NCI-H345 (cell line): ENCODE measurements around the gene STRA8.
"Not testable (repeated sequence)": the region's sequence is repeated elsewhere in the genome, so short reads cannot be mapped to it uniquely, and the experiment has no call there.

Experiments used
- DNase-seq: peaks from one replicate; lab custom pipeline; 2025; lab: John Stamatoyannopoulos, UW

The STRA8 gene

DNA sequence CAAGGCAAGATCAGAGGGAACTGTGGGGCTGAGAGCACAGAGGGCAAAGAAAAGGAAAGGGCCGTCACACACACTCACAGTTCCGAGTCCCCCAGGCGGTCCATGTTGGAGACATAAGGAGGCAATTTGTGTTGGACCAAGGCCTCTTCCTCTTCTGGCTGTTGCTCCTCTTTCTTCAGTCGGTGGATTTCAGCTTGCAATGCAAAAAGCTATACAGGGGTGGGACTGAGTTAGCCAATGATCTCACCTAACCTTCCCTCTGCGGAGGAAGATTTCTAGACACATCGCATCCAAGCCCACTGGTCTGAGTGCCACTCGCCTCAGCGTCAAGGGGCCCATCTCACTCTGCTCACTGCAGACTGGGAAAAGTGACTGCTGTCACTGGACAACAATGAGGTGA, 27.8 kb upstream of the STRA8 start:
- DNase-seq: no peak

DNA sequence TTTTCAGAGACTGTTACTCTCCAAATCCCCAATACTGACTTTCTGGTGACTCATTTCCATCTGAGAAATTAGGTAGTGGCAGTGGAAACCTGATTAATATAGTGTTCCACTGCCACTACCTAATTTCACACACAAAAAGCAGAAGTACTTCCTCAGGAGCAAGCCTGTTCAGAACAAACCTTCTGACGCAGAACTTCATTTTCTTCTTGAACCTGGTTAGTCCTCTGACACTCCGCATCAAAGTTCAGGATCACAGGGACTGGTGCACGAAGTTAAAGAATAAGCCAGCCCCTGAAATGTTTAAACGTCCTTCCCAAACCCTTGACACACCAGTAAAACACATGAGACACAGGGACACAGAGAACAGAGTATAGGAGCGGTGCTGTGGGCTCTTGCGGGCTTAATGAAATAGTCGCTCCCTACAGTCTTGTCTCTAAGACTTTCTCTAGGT, 26.7 kb upstream of the STRA8 start:
- DNase-seq: no peak

DNA sequence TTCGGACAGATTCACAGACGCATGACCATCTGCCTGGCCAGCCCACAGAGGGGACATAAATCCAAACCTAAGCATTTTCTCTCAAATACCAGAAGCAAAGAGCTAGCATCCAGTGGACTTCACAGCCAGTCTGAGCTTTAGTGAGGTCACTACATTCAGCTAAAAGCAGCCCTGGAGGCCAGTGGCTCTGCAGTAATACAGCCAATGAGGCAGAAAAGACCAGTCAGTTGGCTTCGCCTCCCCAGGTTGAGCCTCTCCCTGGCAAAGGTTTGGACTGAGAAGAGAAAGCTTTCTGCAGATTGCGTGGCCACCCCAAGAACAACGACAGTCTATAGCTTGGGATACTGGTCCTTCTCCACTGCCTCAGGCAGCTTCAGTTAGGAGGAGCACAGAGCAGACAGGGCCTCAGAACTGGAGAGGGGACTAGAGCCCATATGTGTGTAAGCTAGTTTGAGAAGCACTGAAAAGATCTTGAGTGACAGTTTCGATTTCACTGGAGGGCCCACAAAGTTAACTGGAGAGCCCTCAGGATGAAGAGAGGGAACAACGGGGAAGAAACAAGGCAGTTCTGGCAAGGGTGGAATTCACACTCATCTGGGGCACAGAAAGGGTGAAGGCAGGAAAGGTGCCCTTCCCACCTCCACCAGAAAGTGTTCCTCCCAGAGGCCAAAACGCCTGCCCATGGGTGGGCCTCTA, 26.1 kb upstream of the STRA8 start:
- DNase-seq: no peak

DNA sequence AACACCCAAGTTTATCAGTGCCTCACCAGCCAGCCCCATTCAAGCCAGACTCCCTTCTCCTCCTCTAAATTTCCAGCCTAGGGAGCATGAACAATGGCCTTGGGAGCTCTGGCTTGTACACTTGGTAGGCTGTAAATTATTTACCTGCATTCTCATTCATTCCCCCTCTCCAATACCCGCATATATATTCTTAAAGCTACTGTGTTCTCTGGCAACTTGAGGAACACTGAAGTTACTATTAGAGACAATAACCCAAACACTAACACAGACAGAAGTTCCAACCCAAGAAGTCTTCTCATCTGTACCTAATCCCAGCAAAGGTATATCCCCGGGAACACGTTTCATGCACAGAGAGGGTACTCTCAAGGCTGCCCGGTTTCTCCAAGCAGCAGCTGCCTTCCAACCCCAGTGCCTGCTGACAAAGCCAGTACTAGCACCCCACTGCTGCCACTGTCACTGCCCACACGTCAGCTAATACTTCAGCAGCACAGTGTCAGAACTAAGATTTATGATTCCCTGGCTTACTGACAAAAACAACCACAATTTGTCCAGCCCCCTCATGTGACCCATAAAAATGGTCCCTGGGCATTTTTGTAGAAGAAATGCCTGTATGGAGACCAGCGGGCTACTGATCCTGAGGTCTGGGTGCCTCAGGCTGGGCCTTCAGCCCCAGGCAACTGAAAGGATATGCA, 25.4 kb upstream of the STRA8 start:
- DNase-seq: no peak

DNA sequence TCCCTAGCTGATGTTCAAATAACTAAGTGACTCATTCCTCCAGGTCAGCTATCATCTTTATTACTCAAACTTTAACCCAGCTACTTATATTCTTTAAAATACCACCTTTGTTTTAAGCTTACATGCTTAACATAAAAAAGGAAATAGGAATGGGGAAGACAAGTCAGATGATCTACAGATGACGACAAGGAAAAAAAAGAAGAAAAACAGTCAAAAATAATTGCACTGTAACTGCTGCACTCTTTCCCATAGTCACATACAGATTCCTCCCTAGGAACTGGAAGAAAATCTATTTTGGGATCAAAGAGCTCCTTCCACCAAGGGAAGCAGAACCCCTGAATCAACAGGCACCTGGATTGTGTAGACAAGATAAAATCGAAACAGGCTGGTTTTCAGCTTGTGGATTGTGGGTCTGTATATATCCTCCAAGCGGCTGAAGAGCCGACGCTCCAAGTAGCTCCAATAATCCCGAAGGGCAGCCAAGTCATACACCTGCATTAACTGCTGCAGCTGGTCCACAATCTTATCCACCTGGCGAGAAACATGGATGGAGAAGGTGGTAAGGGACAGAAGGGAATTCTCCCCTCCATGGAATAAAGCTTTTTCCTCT, 24.3 kb upstream of the STRA8 start:
- no peak for DNase-seq

DNA sequence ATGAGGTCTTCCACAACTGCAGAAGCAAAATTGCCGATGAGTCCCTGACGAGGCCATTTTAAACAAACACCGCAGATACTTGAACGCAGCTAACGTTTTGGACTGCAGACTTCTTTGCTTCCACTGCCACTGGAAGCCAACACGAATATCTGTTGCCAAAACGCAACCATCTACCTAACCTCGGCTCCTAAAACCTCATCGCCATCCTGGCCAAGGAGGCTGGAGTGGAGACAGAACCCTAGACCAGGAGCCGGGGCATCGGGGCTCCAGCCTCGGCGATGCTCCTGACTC, 22.8 kb upstream of the STRA8 start:
- peak; percentile 50 for DNase-seq

DNA sequence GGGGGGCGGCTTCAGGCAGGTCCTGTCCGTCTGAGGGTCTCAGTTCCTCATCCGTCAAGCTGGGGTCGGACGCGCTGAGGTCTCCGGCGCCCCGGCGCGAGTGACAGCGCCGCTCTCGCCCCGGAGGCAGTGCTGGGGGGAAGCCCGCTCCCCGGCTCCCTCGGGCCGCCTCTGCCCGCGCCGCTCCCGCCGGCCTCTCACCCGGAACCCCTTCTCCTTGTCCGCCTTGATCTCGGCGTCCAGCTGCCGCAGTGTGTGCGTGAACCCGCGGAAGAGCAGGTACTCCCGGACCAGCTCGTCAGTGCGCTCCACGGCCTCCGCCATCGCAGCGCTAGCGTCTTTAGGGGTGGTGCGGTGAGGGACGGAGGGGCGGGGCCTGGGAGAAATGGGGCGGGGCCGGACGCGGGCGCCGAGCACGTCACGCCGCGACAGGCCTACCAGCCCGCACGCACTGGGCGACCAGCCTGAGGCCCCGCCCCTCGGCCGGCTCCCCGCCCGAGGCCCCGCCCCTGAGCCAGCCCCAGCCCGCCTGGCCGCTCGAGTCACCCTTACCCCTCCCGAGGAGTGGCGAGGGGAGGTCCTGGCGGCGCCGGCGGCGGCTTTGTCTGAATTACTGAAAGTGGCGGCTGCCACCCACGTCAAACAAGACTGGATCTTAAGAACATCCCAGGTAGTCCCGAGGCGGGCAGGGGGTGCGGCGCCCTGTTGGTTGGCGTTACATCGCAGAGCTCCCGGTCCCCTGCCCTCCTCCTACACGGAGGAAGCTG, 22.3 kb upstream of the STRA8 start, which contains the start of gene WDR91:
TSS of gene WDR91 (minus strand) at position 348 of the 767 bp plus-strand sequence. CDS start at position 324, 24 bp downstream.
- DNase-seq: peak; percentile 91

DNA sequence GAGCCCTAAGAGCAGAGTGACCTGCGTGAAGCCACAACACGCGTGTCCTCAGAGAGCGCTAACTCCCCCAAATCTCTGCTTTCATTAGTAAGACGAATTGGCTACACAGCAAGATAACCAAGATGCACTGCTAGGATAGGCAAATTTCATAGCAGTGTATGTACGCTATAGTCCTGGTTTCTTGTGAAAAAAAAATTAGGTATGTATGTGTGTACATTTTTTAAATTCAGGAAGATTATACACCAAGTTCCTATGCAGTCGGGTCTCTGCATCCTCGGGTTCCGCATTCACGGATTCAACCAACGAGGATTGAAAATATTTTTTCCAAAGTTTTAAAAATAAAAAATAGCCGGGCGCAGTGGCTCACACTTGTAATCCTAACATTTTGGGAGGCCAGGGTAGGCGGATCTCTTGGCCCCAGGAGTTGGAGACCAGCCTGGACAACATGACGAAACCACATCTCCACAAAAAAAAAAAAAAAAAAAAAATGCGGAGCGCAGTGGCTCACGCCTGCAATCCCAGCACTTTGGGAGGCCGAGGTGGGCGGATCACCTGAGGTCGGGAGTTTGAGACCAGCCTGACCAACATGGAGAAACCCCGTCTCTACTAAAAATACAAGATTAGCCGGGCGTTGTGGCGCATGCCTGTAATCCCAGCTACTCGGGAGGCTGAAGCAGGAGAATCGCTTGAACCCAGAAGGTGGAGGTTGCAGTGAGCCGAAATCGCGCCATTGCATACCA, 21.5 kb upstream of the STRA8 start:
- not testable (repeated sequence) for DNase-seq

DNA sequence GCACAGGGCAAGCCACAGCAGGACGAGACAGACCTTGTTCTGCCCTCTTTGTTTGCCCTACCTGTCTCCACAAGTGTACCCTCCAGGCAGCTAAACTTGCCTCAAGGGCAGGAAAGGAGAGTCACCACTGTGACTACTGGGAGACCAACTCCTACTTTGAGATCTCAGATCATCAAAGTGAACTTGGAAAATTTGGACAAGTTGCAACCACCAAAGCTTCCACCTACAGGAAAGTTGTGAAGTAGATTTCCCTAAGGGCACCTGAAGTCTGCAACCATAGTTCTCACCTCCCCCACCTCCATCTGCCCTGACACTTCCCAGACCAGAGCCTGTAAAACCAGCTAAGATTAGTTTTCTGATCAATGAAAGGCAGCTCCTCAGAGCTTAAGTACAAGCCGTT, 19.8 kb upstream of the STRA8 start:
- no peak for DNase-seq

DNA sequence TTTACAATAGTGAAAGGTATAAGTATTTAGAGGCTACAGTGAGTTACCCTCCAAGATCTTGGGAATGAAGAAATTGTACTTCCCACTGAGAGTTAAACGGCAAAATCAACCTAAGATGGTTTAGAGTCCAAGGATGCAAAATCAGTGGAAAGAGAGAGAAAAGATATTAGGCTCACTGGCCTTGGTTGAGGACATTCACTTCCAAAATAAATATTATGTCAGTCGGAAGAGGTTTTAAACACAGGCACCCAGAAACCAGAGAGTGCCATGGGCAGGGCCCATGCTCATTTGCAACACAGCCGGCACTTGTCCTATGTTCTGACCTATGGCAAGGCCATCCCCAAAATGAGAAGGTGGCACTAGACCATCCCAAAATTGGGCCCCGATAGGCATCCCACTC, 18.5 kb upstream of the STRA8 start:
- no peak for DNase-seq

DNA sequence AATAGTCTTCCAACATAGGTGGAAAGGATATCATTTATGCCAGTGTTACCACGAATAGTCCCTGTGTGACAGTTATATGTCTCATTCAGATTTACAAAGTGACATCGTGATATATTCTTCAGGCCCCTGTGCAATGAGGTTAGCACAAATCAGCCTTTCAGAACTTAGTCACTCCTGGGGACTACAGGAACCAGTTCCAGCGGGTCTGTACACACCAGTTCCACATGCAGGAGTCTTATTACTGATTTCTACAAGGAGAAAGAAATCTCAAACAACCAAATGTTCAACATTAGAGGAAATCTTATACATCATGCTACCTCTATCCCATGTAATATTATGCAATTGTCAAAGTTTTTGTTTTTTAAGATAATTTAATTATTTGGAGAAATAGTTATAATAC, 17.9 kb upstream of the STRA8 start:
- no peak for DNase-seq

DNA sequence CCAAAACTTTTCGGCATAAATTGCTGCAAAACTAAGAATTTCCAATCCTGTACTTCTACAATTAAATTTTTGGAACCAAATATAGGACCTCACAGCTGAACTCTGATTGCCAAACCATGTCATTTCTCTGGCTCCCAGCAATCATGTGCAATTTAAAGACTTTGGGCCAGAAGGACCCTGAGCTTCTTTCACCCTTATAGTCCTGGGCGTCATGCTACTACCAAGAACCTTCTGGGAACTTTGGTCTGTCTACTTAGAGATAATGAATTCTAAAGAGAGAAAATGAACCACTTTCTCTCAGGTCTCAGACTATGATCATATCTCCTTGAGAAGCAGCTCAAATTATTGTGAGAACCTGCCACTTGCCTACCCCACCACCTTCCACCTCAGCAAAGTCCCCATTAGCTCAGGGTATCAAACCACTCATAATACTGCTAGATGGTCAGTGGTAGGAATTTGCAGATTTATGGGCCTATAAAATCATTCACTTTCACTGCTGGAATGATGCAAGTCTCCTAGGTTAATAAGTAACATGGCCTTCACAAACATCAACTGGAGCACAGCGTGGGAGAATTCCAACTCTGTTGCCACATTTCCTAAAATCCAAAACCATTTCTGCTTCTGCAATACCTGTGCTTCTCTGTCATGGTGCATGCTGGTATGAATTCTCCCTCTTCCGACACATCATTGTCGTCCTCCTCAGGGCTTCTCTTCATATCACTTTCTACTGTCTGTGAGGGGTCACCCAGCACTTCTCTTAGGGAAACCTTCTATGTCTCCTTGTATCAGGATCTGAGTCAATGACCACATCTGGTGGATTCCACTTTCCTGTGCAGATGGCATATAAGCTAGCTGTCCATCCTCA, 15.8 kb upstream of the STRA8 start:
- no peak for DNase-seq

DNA sequence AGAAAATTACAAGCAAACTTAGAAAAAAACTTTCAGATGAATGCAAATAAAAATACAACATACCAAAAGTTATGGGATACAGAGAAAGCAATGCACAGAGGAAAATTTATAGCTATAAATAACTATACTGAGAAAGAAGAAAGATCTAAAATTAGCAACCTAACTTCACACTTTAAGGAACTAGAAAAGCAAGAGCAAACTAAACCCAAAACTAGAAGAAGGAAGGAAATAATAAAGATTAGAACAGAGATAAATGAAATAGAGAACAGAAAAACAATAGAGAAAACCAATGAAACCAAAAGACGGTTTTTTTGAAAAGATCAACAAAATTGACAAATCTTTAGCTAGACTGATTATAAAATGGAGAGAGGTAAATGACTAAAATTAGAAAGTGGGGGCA, 9.6 kb upstream of the STRA8 start:
- no peak for DNase-seq

DNA sequence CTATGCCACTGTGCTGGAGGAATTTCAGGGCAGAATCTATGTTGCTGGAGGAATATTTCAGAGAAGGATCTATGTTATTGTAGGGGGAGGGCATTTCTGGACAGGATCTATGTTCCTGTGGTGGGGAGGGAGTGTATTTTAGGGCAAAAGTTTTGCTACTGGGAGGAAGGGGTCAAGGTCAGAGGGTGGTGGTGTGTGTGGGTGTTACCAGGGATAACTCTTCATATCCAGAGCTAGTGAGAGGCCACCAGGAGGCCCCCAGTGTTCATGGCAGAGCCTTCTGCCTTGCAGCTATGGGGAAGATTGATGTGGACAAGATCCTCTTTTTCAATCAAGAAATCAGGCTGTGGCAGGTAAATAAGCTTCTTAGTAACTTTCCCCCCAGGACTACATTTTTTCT, 2.0 kb upstream of the STRA8 start:
- DNase-seq: no peak

DNA sequence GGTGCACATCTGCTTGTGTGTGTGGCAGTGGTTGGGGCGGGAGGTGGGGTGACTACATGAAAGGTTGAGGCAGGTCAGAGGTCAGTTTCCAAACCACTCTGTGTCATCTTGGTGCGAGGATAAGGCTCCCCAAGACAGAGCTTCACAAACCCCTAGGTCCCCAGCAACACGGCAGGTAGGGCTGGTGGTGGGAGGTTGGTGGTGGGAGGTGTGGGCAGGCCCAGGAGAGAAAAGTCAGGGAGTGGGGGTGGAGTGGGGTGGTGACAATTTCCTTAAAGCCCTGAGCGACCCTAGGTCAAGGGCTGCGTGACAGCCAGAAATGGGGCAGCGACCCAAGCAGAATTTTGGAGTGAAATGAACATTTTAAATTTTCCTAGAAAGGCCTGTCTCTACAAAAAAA, 1.6 kb upstream of the STRA8 start:
- DNase-seq: no peak

DNA sequence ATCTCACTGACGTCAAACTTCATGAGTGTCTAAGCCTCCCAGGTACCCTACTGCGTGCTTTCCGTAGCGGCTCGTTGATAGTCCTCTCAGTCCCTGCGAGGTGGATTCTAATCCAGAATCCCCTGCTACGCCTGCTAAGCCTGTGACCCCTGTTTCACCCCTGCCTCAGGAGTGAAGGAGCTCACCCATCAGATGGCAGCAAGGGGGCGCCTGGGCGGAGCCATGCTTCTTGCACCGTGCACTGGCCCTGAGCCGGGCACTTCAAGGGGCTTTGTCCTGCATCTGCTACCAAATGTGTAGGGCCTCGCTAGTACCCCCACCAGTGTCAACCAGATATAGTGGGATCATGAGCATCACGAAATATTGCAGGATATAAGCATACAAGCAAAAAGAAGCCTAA, 918 bp upstream of the STRA8 start:
- no peak for DNase-seq

DNA sequence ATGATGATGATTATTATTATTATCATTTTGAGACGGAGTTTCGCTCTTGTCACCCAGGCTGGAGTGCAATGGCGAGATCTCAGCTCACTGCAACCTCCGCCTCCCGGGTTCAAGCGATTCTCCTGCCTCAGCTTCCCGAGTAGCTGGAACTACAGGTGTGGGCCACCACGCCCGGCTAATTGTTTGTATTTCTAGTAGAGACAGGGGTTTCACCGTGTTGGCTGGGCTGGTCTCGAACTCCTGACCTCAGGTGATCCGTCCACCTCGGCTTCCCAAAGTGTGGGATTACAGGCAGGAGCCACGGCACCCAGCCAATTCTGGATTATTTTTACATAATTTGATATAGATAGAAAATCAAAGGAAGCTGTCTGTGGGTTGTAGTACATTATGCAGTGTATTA, 457 bp downstream of the STRA8 start:
- not testable (repeated sequence) for DNase-seq

DNA sequence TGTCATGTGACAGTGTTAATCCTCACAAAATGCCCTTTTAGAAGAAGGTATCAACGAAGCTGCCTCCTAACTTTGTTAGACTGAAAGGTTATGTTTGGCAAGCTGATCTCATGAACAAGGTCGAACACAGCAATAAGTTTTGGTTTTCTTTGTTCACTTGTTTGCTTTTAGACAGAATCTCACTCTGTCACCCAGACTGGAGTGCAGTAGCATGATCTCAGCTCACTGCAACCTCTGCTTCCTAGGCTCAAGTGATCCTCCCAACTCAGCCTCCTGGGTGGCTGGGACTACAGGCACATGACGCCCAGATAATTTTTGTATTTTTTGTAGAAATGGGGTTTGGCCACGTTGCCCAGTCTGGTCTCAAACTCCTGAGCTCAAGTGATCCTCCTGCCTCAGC, 1.1 kb downstream of the STRA8 start:
- no peak for DNase-seq

DNA sequence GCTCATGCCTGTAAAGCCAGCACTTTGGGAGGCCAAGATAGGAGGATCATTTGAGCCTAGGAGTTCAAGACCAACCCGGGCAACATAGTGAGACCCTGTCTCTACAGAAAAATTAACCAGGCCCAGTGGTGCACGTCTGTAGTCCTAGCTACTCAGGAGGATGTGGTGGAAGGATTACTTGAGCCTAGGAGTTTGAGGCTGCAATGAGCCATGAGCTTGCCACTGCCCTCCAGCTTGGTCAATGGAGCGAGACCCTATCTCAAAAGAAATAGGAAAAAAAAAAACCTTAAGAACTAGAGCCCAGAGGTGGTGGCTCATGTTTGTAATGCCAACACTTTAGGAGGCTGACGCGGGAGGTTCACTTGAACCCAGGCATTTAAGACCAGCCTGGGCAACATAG, 2.2 kb downstream of the STRA8 start:
- DNase-seq: no peak

DNA sequence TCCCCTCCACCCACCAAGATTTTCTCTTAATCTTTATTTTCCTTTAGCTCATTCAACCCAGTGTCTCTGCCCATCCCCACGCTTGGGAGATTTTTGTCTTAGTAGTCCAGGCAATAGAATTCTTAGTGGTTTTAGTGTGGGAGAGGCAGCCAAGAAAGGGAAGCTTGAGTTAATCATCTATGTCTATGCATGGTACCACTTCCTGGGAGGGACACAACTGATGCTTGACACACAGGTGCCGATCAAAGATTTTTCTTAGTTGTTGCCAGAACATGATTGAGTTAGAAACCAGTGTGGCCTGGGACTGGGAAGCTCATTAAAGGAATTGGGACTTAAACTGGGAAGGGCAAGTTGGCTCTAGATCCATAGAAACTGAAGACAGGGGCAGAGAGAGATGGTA, 3.1 kb downstream of the STRA8 start:
- no peak for DNase-seq

DNA sequence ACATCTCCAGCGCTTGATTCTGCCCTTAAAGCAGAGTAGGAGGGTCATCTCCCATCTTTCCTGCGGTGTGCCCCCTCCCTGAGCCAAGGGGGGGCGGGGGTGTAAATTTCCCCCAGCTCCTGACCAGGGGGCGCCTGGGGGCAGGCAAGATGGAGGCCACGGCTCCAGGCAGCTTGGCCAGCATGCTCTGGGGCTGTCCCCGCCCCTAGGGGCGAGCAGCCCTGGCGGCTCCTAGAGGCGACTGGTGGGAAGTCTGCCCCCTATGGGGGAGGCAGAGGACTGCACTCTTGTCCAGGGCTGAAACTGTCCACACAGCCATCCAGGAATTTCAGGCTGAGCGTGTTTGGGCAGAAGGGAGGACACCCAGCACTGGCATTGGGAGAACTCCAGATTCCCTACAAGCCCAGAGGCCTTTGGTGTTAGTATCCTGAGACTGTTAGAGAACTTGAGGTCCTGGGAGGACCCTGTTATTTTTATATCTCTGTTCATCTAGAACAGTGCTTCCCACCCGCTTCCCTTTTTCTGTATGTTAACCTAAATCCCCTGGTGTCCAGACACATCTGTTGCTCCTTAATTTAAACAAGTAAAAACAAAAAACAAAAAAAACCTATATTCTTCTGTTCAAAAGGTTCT, 4.6 kb downstream of the STRA8 start:
- DNase-seq: no peak
